Keratinocyte (primary cell): ENCODE measurements around the gene SMIM28. TPM values are rescaled to one million over a fixed set of nuclear protein-coding genes. Genes with fewer than 3 reads are reported as not detected.

Source experiments
- DNase-seq: peaks from one replicate; pipeline ENCODE4 v3.0.0-alpha.2; 2011; ENCODE audit warnings: low read depth, missing footprints, low spot score
- FAIRE-seq: peaks from 2 replicates; lab custom pipeline; 2011; peaks lifted over from hg19 to GRCh38; lab: Jason Lieb, UNC
- H2AFZ ChIP-seq: 2 replicates; pipeline ENCODE4 v1.6.0; 2012; ENCODE audit warnings: low read length, control low read depth, inconsistent platforms; ENCODE audit not compliant: control insufficient read depth
- H3K27ac ChIP-seq: 2 replicates; pipeline ENCODE4 v1.5.1; 2011; ENCODE audit warnings: low read length; ENCODE audit not compliant: control insufficient read depth, insufficient read depth
- H3K27me3 ChIP-seq: 3 replicates; pipeline ENCODE4 v1.6.0; 2011; ENCODE audit warnings: low read length; ENCODE audit not compliant: control insufficient read depth, insufficient read depth; ENCODE audit errors: extremely low read depth
- H3K36me3 ChIP-seq, 2 experiments: 2 replicates in 1 of 2; 3 replicates in 1 of 2; pipeline ENCODE4 v1.5.1; 2011; ENCODE audit warnings: low read length in 2 of 2, mild to moderate bottlenecking in 1 of 2; ENCODE audit not compliant: control insufficient read depth in 2 of 2, insufficient read depth in 2 of 2; ENCODE audit errors: extremely low read depth in 1 of 2
- H3K4me1 ChIP-seq: 3 replicates; pipeline ENCODE4 v1.5.1; 2011; ENCODE audit warnings: low read length; ENCODE audit not compliant: control insufficient read depth, insufficient read depth; ENCODE audit errors: extremely low read depth
- H3K4me2 ChIP-seq: 3 replicates; pipeline ENCODE4 v1.6.0; 2011; ENCODE audit warnings: low read depth, low read length; ENCODE audit not compliant: control insufficient read depth, insufficient read depth; ENCODE audit errors: extremely low read depth
- H3K4me3 ChIP-seq, 3 experiments: fragments of 200-600 bp in 1 of 3; sonication (generic) in 1 of 3; 2 replicates in 2 of 3; 3 replicates in 1 of 3; pipeline ENCODE4 v1.5.1; 2011 to 2016; ENCODE audit warnings: low read length in 3 of 3, mild to moderate bottlenecking in 3 of 3, control low read depth in 2 of 3, inconsistent platforms in 1 of 3, low read depth in 1 of 3, mixed read lengths in 1 of 3, mixed run types in 1 of 3, moderate library complexity in 1 of 3; ENCODE audit not compliant: control insufficient read depth in 2 of 3, insufficient read depth in 2 of 3; ENCODE audit errors: extremely low read depth in 1 of 3
- H3K79me2 ChIP-seq: 2 replicates; pipeline ENCODE4 v1.6.0; 2012; ENCODE audit warnings: low read length; ENCODE audit not compliant: control insufficient read depth, insufficient read depth
- H3K9ac ChIP-seq: 3 replicates; pipeline ENCODE4 v1.6.0; 2011; ENCODE audit warnings: low read length; ENCODE audit not compliant: control insufficient read depth, insufficient read depth; ENCODE audit errors: extremely low read depth
- H3K9me1 ChIP-seq: 3 replicates; pipeline ENCODE4 v1.6.0; 2011; ENCODE audit warnings: low read length; ENCODE audit not compliant: control insufficient read depth, insufficient read depth; ENCODE audit errors: extremely low read depth
- H3K9me3 ChIP-seq: 2 replicates; pipeline ENCODE4 v1.5.1; 2012; ENCODE audit warnings: low read depth, low read length; ENCODE audit not compliant: control insufficient read depth
- H4K20me1 ChIP-seq: 3 replicates; pipeline ENCODE4 v1.6.0; 2011; ENCODE audit warnings: low read length; ENCODE audit not compliant: control insufficient read depth, insufficient read depth; ENCODE audit errors: extremely low read depth
- CTCF ChIP-seq, 3 experiments: IDR thresholded peaks in 1 of 3; conservative IDR thresholded peaks in 1 of 3; optimal IDR thresholded peaks in 1 of 3; 2 replicates in 2 of 3; 3 replicates in 1 of 3; pipeline versions ENCODE3 to v1.5.1; 2011; ENCODE audit warnings: low read length in 3 of 3, mild to moderate bottlenecking in 3 of 3, moderate library complexity in 2 of 3, control low read depth in 1 of 3, inconsistent platforms in 1 of 3; ENCODE audit not compliant: insufficient read depth in 2 of 3; ENCODE audit errors: extremely low read depth in 1 of 3
- EZH2 ChIP-seq: IDR thresholded peaks from one replicate; pipeline ENCODE4 v1.6.1; 2012; ENCODE audit warnings: inconsistent platforms, mild to moderate bottlenecking, low read length, moderate library complexity
- dilution Hi-C: fragments of 300-500 bp; cut with MboI; formaldehyde crosslinking; loops from one replicate; pipeline ENCODE4 v1.7.0; 2020; ENCODE audit warnings: low sequenced_read_pairs; ENCODE audit not compliant: extremely low pct_ligation_motif_present
- polyA plus RNA-seq, 5 experiments: library from polyadenylated mRNA; depleted of rRNA in 3 of 5; stranded (reverse) in 3 of 5; stranded (forward) in 1 of 5; unstranded in 1 of 5; fragments of >200 nt; gene quantifications; 1 replicate in 1 of 5; 2 replicates in 3 of 5; 3 replicates in 1 of 5; pipeline versions ENCODE4 v1.2.1 to v1.2.3, GENCODE V29; 2011 to 2012; ENCODE audit warnings: missing spikeins in 2 of 5, low read depth in 1 of 5, low replicate concordance in 1 of 5

Gene SMIM28
- polyA plus RNA-seq, 1 donor (not counting 4 experiments of a cell fraction or from before 2014, with no cell fraction given): not detected

GRCh38 chr6:138345565-138346285 is 32.0 kb upstream of the SMIM28 start:
- no peak overlapping the region for H3K9ac ChIP-seq
- no peaks in the 10 kb centered on the region for H3K27me3 ChIP-seq
- H3K9me3 ChIP-seq: no peaks in the 10 kb centered on the region
- H3K4me1 ChIP-seq: no peaks in the 10 kb centered on the region
- FAIRE-seq (no peak), DNase-seq (no peak)
- H3K36me3 ChIP-seq: no peaks in the 10 kb centered on the region
- dilution Hi-C loops: no loop called here
- no peak overlapping the region for H2AFZ ChIP-seq
- TF ChIP-seq CTCF (optimal IDR thresholded peaks at IDR 0.05 in 1 of 3, IDR thresholded peaks at IDR 0.05 in 1 of 3, conservative IDR thresholded peaks at IDR 0.05 in 1 of 3; ENCODE audit: extremely low read depth in 1 of 3, insufficient read depth in 2 of 3, low read length in 3 of 3): no peak
- TF ChIP-seq EZH2: no peak
- no peaks in the 10 kb centered on the region for H4K20me1 ChIP-seq
- no peak overlapping the region for H3K4me2 ChIP-seq
- no peak overlapping the region for H3K4me3 ChIP-seq
- H3K9me1 ChIP-seq: no peaks in the 10 kb centered on the region
- no peaks in the 10 kb centered on the region for H3K79me2 ChIP-seq
- H3K27ac ChIP-seq: no peak overlapping the region

GRCh38 chr6:138346302-138347195 is 31.2 kb upstream of the SMIM28 start:
- no peaks in the 10 kb centered on the region for H3K36me3 ChIP-seq
- DNase-seq: no peak

More at GRCh38 chr6:138346302-138347195, 31.2 kb upstream of the SMIM28 start:
- Histone ChIP-seq H3K4me1 (no peaks in the 10 kb centered on the region), H3K27me3 (no peaks in the 10 kb centered on the region), H3K9ac (no peak overlapping the region), H4K20me1 (no peaks in the 10 kb centered on the region), H3K27ac (no peak overlapping the region), H3K9me1 (no peaks in the 10 kb centered on the region), H3K79me2 (no peaks in the 10 kb centered on the region), H2AFZ (no peak overlapping the region), H3K4me3 (no peak overlapping the region), H3K9me3 (no peaks in the 10 kb centered on the region), H3K4me2 (no peak overlapping the region)
- TF ChIP-seq CTCF (optimal IDR thresholded peaks at IDR 0.05 in 1 of 3, IDR thresholded peaks at IDR 0.05 in 1 of 3, conservative IDR thresholded peaks at IDR 0.05 in 1 of 3; ENCODE audit: extremely low read depth in 1 of 3, insufficient read depth in 2 of 3, low read length in 3 of 3) (no peak), EZH2 (no peak)
- dilution Hi-C loops: no loop called here
- no peak for FAIRE-seq
